Measurements from ENCODE around the gene RASSF8.
A peak's percentile ranks its signal among the peaks of the same experiment; 100 is the strongest.

Gene RASSF8

GRCh38 chr12:26062566-26062965 is 104.1 kb downstream of the RASSF8 start:
- FAIRE-seq: no peak

DNA sequence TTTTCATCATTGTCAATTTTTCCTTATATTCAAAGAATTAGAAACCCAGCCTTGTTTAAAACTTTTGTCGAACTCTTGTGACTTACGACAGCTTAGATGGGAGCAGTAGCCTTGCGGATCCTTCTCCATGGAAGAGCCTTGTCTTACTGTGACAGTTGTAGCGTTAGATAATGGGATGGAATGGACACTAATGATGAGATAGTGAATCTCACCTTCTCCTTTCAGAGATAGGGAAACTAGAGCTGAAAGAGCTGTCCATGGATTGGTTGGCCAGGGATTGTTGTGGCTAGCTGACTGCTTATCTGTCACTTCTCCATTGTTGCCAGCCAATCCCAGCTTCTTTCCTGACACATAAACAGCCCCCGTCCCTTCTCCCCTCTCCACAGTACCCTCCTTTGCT is 107.0 kb downstream of the RASSF8 start:
- FAIRE-seq: no peak

GRCh38 chr12:26068503-26068902 is 110.0 kb downstream of the RASSF8 start:
- FAIRE-seq: no peak

DNA sequence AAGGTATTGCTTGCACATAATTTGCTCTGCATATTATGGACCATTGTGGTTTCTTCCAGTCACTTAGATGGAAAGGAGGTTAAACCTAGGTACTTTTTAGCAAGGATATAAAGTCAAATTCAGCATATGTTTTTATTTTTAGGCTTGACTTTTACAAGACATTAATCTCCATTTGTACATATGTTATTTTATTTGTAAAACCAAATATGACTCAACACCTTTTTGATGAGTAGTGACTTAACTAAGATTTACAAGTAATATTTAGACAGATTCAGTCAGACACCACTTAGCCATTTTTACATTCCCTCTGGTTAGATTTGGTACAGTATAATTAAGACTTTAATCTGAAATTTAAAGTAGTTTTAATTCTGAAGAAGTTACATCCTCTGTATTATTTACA is 111.3 kb downstream of the RASSF8 start:
- FAIRE-seq: peak; percentile 36

DNA sequence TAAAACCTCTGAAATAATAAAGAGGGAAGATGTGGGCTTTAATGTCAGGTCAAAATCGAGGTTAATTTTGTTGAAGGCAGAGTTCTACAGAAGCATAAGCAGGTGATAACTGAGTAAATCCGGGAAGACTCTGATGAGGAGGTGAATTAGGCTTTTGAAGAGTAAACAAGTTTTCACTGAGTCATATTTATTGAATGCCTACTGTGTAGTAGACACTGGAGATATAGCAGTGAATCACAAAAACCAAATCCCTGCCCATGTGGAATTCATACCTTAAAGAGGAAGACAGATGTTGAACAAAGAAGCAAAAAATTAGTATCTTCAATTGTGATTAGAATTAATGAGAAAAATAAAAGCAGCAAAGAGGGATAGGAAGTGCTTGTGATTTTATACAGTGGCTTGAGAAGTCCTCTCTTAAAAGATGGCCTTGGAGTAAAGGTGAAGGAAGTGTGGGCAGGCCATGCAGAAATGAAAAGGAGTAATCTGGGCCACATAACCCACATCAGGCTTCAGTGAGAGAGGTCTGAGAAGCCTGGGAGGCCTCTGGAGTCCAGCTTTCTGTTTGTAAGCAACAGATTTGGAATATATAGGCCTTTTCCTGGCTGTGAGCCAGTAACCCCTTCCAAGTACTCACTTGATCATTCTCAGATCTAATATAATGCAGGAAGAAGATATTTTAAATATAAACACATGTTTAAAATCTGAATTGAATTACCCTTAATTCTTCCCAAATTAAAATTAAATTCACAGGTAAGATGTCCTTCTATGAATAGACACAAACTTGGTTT is 119.6 kb downstream of the RASSF8 start:
- FAIRE-seq: no peak

- no peak for FAIRE-seq
These were observed 122.4 kb downstream of the RASSF8 start for GRCh38 chr12:26080911-26081310.

DNA sequence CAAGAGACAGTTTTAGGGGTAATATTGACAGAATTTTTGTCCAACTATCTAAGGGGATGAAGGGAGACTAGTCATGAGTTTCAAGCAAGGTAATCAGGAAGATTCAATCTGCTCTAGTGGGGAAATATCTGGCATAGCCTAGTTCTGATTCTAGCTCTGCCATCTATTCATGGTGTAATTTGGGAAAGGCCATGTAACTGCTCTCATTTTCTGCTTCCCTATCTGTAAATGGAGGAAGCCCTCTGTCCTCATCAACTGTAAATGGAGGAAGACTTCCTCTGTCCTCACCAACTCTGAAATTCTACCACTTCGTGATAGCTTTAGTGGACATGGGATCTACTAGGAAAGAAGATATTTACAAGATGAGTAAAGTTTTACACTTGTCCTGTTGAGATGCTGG is 128.5 kb downstream of the RASSF8 start:
- no peak for FAIRE-seq

- FAIRE-seq: no peak
These were observed 130.5 kb downstream of the RASSF8 start for GRCh38 chr12:26088998-26089397.

GRCh38 chr12:26090836-26091510 is 132.5 kb downstream of the RASSF8 start:
- FAIRE-seq: peak; percentile 96

DNA sequence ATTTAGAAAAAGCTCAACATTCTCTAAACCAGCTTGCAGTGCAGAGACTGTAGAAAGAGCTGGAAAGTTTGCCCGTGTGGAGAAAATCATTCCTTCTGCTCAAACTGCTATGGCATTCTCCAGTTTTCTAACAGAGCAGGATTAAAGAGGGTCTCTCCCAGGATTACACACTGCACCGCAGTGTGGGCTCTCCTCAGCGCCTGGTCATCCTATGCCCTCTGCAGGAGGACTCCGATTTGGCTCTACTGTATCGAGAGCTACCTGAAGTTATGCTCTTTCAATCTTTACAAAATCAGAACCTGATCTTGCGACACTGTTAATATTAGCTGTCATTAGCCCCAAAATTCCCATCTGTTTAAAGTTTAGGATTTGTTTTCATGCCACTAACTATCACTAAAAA is 133.3 kb downstream of the RASSF8 start:
- FAIRE-seq: peak; percentile 50

GRCh38 chr12:26092346-26093105 is 134.0 kb downstream of the RASSF8 start:
- FAIRE-seq: no peak

DNA sequence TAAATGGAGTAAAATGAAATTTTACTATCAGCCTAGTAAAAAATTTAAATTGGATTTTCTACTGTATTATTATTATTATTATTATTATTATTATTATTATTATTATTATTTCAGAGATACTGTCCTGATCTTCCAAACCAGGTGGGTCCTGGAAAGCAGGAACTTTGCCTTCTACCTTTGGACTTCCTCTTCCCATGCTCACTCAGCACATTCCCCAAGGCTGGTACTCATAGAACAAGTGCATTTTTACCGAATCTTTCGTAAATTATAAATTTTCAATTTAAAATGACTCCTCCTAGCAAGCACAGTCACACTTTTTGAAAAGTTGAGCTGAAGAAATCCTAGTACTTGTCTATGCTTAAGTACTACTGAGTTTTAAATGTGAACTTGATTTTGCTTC is 136.7 kb downstream of the RASSF8 start:
- no peak for FAIRE-seq

GRCh38 chr12:26096036-26096435 is 137.6 kb downstream of the RASSF8 start:
- no peak for FAIRE-seq

- peak; percentile 98 for FAIRE-seq
These were observed 138.8 kb downstream of the RASSF8 start for GRCh38 chr12:26097046-26097878.

DNA sequence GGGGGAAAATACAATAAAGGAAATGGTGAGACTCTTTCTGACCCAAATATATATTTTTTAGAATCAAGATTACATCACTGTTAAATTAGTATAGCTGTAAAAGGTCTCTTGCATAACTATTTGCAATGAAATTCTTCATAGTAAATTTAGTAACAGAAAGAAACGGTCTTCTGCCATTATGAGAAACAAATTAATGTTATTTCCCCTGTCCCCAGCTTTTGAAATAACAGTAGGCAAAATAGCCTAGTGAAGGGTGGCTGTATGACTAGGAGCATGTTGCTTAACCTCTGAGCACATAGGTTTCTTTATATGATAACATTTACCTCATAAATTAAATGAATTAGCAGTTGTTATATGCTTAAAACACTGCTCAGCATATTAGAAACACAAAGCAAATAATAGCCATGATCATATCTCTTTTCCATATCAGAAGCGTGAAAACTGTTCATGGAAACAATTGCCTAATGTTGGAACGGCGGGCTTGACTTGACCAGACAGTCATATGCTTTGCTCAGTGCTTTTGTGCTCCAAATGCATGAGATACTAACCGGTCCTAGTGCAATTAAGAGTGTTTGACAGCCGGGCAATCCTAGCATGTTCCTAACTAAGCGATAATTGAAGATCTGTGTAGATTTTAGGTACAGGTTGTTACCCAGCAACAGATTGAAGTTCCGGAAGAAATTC is 142.3 kb downstream of the RASSF8 start:
- FAIRE-seq: no peak

DNA sequence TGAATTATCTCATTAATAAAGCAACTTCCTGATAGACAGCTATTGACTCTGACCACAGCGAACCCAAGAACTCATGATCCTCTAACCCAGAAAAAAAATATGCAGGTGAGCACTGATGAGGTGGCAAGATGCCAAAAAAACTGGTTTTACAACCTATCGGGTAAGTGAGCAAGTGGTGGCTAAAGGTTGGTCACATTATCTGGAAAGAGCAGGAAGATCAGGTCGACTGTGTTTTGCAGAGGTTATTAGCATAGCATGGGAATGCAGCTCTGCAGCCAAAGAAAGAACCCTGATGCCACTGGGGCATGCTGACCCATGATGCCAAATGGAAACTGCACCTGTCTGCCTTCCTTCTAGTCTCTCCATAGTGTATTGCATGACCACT is 142.9 kb downstream of the RASSF8 start:
- FAIRE-seq: no peak

DNA sequence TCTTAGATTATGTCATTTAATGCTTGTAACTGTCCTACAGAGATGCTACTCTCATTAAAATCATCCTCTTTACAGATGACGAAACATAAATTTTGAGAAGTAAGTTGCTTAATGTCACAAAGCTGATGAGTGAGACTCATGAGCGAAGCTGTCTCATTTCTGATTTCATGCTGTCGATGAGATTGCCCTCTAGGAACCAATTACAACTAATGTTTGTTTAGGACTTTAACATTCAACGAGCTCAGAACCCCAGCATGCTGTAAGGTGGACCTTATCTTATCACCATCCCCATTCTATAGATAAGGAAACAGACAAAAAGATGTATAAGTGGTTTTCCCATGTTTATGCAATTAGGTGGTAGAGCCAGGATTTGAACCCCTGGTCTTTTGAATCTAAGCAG is 143.3 kb downstream of the RASSF8 start:
- no peak for FAIRE-seq

DNA sequence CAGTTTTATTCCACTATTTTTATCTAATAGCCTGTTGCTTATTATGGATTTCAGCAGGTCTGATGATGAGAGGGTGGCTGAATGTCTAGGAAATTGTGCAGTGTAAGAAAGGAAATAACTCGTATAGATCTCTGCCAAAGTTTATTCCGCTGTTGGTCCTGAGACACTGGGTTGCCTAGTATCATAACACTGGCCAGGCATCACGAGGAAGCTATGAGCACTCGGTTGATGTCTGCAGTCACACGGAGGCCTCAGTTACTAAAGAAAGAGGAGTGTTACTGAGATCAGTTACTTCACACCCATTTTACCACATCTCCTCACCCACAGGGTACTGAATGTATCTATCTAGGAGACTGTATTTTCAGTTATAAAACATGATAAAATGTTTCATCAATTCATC is 144.5 kb downstream of the RASSF8 start:
- no peak for FAIRE-seq

- FAIRE-seq: no peak
These were observed 147.9 kb downstream of the RASSF8 start for GRCh38 chr12:26106347-26106746.

GRCh38 chr12:26108915-26109314 is 150.4 kb downstream of the RASSF8 start:
- FAIRE-seq: no peak

DNA sequence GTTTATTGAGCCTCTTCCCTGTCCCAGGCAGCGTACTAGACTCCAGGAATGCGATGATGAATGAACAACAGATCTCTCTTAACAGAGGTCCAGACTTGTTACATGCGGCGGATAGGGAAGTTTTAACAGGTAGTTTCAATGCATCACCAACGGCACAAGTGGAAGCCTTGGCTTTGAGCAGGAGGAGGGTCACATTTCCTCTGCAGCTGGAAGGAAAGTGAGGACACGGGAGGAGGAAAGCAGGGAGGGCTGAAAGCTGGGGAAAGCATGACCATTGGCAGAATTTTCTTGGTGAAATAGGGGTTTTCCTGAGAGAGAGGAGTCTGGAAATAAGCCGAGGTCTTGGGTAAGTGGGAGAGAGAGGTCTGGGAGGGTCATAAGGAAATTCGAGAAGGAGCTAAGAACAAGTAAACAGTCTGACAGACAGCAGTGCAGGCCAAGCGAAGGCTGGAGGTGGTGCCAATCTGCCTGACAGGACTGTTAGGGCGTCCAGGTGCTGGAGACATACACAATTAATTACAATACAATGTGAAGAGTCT is 150.9 kb downstream of the RASSF8 start:
- no peak for FAIRE-seq

- FAIRE-seq: no peak
These were observed 153.8 kb downstream of the RASSF8 start for GRCh38 chr12:26112232-26112631.
